Upper lobe of left lung (tissue), 4 donors: ENCODE results near the gene STX4.

Experiments used
- POLR2AphosphoS5 ChIP-seq, 2 donors: sonication (generic); formaldehyde crosslinking; IDR thresholded peaks; one replicate each; pipeline ENCODE4 v1.5.1; 2017; ENCODE audit warnings: antibody characterized with exemption in 2 of 2
- TF ChIP-seq, protein P1 (sequence below), 6 experiments: fragments of 450-650 bp in 4 of 6; fragments of 200-600 bp in 2 of 6; sonication (generic) in 2 of 6; IDR thresholded peaks; one replicate each; pipeline ENCODE4 v1.5.1; 2016 to 2019; ENCODE audit warnings: antibody characterized with exemption in 6 of 6

DNA sequence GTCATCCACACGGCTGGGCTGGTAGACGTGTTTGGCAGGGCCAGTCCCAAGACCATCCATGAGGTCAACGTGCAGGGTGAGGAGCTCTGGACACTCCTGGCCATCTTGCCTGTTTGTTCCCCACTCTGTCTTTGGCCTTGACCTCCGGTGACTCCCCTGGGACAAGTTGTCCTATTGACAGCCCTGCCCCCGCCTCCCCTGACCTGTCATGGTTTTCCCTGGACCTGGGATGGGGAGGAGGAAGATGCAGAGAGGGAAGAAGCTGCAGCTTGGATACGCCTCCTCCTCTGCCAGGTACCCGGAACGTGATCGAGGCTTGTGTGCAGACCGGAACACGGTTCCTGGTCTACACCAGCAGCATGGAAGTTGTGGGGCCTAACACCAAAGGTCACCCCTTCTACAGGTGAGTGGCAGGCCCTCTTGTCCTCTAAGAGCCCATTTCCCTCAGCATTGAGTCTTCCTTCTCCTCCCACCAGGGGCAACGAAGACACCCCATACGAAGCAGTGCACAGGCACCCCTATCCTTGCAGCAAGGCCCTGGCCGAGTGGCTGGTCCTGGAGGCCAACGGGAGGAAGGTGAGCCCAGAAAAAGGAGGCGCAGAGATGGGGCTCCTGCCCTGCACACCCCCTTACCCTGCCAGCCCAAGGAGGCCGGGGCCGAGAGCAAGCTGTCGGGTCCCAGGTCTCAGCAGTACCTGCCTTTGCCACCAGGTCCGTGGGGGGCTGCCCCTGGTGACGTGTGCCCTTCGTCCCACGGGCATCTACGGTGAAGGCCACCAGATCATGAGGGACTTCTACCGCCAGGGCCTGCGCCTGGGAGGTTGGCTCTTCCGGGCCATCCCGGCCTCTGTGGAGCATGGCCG lies 47.0 kb upstream of the STX4 start:
- TF ChIP-seq POLR2AphosphoS5 (IDR thresholded peaks at IDR 0.05) = no peak
- TF ChIP-seq, protein P1, sequence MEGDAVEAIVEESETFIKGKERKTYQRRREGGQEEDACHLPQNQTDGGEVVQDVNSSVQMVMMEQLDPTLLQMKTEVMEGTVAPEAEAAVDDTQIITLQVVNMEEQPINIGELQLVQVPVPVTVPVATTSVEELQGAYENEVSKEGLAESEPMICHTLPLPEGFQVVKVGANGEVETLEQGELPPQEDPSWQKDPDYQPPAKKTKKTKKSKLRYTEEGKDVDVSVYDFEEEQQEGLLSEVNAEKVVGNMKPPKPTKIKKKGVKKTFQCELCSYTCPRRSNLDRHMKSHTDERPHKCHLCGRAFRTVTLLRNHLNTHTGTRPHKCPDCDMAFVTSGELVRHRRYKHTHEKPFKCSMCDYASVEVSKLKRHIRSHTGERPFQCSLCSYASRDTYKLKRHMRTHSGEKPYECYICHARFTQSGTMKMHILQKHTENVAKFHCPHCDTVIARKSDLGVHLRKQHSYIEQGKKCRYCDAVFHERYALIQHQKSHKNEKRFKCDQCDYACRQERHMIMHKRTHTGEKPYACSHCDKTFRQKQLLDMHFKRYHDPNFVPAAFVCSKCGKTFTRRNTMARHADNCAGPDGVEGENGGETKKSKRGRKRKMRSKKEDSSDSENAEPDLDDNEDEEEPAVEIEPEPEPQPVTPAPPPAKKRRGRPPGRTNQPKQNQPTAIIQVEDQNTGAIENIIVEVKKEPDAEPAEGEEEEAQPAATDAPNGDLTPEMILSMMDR (IDR thresholded peaks at IDR 0.05) = no peak
